ENCODE results near the gene ANKRD13D.

DNA sequence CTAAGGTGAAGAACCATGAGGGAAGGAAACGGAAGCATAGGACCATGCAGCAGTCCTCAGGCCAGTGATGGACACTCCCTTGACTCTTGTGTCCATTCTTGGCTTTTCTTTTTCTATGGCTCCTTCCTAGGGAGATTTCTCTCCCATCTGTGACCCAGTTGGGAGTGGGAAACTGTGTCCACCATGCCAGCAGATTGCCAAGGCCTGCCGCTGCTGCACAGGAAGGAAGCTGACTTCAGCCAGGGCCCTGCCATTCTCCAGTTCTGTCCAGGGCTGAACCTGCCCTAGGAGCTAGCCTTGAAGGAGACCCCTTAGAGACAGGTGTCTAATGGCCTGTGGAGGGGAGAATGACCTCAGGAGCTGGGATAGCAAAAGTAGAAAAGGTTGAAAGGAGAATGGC, 31.6 kb downstream of the ANKRD13D start:
- TF ChIP-seq, protein P1, sequence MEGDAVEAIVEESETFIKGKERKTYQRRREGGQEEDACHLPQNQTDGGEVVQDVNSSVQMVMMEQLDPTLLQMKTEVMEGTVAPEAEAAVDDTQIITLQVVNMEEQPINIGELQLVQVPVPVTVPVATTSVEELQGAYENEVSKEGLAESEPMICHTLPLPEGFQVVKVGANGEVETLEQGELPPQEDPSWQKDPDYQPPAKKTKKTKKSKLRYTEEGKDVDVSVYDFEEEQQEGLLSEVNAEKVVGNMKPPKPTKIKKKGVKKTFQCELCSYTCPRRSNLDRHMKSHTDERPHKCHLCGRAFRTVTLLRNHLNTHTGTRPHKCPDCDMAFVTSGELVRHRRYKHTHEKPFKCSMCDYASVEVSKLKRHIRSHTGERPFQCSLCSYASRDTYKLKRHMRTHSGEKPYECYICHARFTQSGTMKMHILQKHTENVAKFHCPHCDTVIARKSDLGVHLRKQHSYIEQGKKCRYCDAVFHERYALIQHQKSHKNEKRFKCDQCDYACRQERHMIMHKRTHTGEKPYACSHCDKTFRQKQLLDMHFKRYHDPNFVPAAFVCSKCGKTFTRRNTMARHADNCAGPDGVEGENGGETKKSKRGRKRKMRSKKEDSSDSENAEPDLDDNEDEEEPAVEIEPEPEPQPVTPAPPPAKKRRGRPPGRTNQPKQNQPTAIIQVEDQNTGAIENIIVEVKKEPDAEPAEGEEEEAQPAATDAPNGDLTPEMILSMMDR (IDR thresholded peaks at IDR 0.05), result no peak
- no peak for TF ChIP-seq ZFX (IDR thresholded peaks at IDR 0.05; ENCODE audit: borderline replicate concordance)
